Brain microvascular endothelial cell (primary cell): ENCODE data around the gene YTHDF2.
"Not testable (repeated sequence)": the region's sequence is repeated elsewhere in the genome, so short reads cannot be mapped to it uniquely, and the experiment has no call there.

ENCODE experiments used
- DNase-seq: peaks from one replicate; pipeline ENCODE4 v3.0.0-alpha.2; 2020
- H3K27ac ChIP-seq: fragments of 250-450 bp; sonication (Bioruptor Pico); 2 replicates; pipeline ENCODE4 v1.5.1; 2020; ENCODE audit warnings: mild to moderate bottlenecking, moderate library complexity
- H3K27me3 ChIP-seq: fragments of 250-450 bp; sonication (Bioruptor Pico); replicated peaks from 2 replicates; pipeline ENCODE4 v1.5.1; 2020; ENCODE audit warnings: mild to moderate bottlenecking
- H3K36me3 ChIP-seq: fragments of 250-450 bp; sonication (Bioruptor Pico); replicated peaks from 2 replicates; pipeline ENCODE4 v1.5.1; 2020; ENCODE audit warnings: mild to moderate bottlenecking
- H3K4me3 ChIP-seq: 2 replicates; pipeline ENCODE4 v1.5.1; 2011; ENCODE audit warnings: low read depth, mild to moderate bottlenecking, control low read depth, low read length, moderate library complexity
- in situ Hi-C: cut with HindIII; loops from 2 replicates; pipeline ENCODE4 v1.10.0; 2017; ENCODE audit warnings: low sequenced_read_pairs, low pct_ligation_motif_present
- TF ChIP-seq, protein P1 (sequence below): IDR thresholded peaks from 2 replicates; pipeline ENCODE4 v1.5.1; 2011; ENCODE audit warnings: low read depth, mild to moderate bottlenecking, moderate library complexity, low read length, control low read depth, inconsistent platforms; ENCODE audit errors: missing control alignments

The YTHDF2 gene

GRCh38 chr1:28756846-28757245 is 20.1 kb downstream of the YTHDF2 start:
- Histone ChIP-seq H3K27me3 (no peaks in the 10 kb centered on the region), H3K4me3 (no peak overlapping the region), H3K27ac (no peak overlapping the region), H3K36me3 (peaks cover 30% of the 10 kb centered on the region)
- in situ Hi-C loops: no loop called here
- DNase-seq: no peak
- TF ChIP-seq, protein P1, sequence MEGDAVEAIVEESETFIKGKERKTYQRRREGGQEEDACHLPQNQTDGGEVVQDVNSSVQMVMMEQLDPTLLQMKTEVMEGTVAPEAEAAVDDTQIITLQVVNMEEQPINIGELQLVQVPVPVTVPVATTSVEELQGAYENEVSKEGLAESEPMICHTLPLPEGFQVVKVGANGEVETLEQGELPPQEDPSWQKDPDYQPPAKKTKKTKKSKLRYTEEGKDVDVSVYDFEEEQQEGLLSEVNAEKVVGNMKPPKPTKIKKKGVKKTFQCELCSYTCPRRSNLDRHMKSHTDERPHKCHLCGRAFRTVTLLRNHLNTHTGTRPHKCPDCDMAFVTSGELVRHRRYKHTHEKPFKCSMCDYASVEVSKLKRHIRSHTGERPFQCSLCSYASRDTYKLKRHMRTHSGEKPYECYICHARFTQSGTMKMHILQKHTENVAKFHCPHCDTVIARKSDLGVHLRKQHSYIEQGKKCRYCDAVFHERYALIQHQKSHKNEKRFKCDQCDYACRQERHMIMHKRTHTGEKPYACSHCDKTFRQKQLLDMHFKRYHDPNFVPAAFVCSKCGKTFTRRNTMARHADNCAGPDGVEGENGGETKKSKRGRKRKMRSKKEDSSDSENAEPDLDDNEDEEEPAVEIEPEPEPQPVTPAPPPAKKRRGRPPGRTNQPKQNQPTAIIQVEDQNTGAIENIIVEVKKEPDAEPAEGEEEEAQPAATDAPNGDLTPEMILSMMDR: peak; percentile 43

DNA sequence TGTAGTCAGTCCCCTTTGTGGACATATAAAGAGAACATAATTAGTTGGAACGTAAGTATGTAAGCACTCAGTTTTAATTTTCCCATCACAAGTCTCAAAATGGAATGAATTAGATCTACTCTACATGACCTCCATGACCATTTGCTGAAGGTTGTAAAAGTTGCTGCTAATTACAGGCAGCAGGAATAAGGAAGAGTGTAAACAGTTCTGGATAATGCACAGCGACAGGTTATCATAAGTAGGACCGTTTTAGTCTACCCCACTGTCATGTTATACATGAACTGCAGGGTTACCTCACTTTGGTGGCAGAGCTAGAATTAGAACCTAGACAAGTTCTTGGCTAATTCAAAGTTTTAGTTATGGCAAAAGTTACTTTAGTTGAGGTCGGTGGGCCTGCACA is 21.7 kb downstream of the YTHDF2 start:
- no peak for DNase-seq
- Histone ChIP-seq H3K27ac (no peak overlapping the region), H3K36me3 (peaks cover 27% of the 10 kb centered on the region), H3K4me3 (no peak overlapping the region), H3K27me3 (no peaks in the 10 kb centered on the region)
- in situ Hi-C loops: no loop called here
- TF ChIP-seq, protein P1: no peak

DNA sequence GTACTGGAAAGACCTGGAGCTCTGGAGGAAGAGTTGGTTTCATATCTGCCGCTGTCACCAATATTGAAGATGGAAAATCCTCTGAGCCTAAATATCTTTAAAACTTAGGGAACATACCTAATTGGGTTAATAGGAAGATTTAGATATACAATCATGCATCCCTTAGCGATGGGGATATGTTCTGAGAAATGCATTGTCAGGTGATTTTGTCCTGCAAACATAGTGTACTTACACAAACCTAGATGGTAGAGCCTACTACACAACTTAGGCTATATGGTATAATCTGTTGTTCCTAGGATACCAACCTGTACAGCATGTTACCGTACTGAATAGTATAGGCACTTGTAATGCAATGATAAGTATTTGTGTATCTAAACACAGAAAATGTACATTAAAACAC is 22.5 kb downstream of the YTHDF2 start:
- no peak overlapping the region for H3K27ac ChIP-seq
- TF ChIP-seq, protein P1: no peak
- in situ Hi-C loops: no loop called here
- H3K36me3 ChIP-seq: peaks cover 27% of the 10 kb centered on the region
- H3K27me3 ChIP-seq: no peaks in the 10 kb centered on the region
- no peak for DNase-seq
- no peak overlapping the region for H3K4me3 ChIP-seq

- in situ Hi-C loops: no loop called here
- TF ChIP-seq, protein P1: no peak
- DNase-seq: no peak
- no peaks in the 10 kb centered on the region for H3K27me3 ChIP-seq
- no peak overlapping the region for H3K4me3 ChIP-seq
- no peak overlapping the region for H3K27ac ChIP-seq
- H3K36me3 ChIP-seq: peaks cover 34% of the 10 kb centered on the region
Measured at GRCh38 chr1:28761189-28761588, 24.4 kb downstream of the YTHDF2 start.

DNA sequence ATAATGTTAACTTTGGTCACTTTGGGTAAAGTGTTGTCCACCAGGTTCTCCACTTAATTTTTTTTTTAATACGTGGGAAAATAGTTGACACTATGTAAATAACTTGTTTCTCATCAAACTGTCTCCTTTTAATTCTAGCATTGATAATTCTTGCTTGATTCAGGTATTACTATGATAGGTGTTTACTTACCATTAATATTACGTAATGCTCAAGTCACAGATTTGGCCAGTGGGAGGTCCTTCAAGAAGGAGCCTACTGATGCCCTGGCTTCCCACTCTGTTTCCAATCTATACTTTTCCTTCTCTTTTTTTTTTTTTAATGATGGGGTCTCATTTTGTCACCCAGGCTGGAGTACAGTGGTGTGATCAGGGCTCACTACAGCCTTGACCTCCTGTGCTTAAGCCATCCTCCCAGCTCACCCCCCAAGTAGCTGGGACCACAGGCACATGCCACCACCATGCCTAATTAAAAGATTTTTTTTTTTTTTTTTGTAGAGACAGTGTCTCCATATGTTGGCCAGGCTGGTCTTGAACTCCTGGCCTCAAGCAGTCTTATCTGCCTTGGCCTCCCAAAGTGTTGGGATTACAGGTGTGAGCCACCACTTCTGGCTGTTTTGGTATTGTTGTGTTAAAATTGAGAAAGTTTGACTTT is 29.9 kb downstream of the YTHDF2 start:
- H3K36me3 ChIP-seq: peaks cover 23% of the 10 kb centered on the region
- TF ChIP-seq, protein P1: no peak
- in situ Hi-C loops: no loop called here
- no peak overlapping the region for H3K27ac ChIP-seq
- no peaks in the 10 kb centered on the region for H3K27me3 ChIP-seq
- no peak for DNase-seq
- no peak overlapping the region for H3K4me3 ChIP-seq

DNA sequence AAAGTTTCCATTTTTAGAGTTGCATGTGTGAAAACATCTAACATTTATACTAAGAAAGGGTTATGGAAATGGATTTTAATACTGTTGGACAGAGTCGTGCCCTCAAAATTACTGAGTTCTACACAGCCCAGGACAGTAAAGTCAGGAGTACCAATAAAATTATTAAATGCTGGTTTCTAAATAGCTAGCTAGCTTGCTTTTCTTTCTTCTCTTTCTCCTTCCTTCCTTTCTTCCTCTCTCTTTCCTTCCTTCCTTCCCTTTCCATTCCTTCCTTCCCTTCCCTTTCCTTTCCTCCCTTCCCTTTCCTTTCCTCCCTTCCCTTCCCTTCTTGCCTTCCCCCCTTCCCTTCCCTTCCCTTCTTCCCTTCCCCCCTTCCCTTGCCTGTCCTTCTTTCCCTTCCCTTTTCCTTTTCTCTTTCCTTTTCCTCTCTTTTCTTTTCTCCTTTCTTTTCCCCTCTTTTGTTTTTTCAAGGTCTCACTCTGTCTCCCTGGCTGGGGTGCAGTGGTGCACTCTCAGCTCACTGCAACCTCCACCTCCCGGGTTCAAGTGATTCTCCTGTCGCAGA is 33.9 kb downstream of the YTHDF2 start:
- in situ Hi-C loops: no loop called here
- no peak for DNase-seq
- no peak overlapping the region for H3K4me3 ChIP-seq
- peaks cover 28% of the 10 kb centered on the region for H3K36me3 ChIP-seq
- no peaks in the 10 kb centered on the region for H3K27me3 ChIP-seq
- no peak overlapping the region for H3K27ac ChIP-seq
- TF ChIP-seq, protein P1: no peak

GRCh38 chr1:28771921-28772320 is 35.2 kb downstream of the YTHDF2 start:
- peaks cover 24% of the 10 kb centered on the region for H3K36me3 ChIP-seq
- DNase-seq, H3K4me3 ChIP-seq, in situ Hi-C loops, H3K27me3 ChIP-seq, H3K27ac ChIP-seq: not testable (repeated sequence)
